IPS-18c (cell line): ENCODE results near the gene CTDP1.

ENCODE experiments used
- H3K4me3 ChIP-seq: 2 replicates; pipeline ENCODE4 v1.7.0; 2013; ENCODE audit warnings: low read depth, mild to moderate bottlenecking, low read length, moderate library complexity; ENCODE audit not compliant: insufficient read depth
- H3K9me3 ChIP-seq: one replicate; pipeline ENCODE4 v1.6.1; 2013; ENCODE audit warnings: mild to moderate bottlenecking, low read length, moderate library complexity; ENCODE audit not compliant: control insufficient read depth, insufficient read depth

Gene CTDP1

GRCh38 chr18:79679552-79680099 is at the start of gene CTDP1:
TSS of gene CTDP1 (plus strand) at chr18:79679803. CDS start at chr18:79679948, 145 bp downstream.
- H3K4me3 ChIP-seq, result peak within 1 kb of the TSS; percentile 99

GRCh38 chr18:79630281-79631095 is 49.1 kb upstream of the CTDP1 start:
- Histone ChIP-seq H3K9me3 (no peaks in the 10 kb centered on the region), H3K4me3 (no peak overlapping the region)

More at GRCh38 chr18:79679552-79680099, at the start of gene CTDP1:
- H3K9me3 ChIP-seq, result no peaks in the 10 kb centered on the region

- H3K4me3 ChIP-seq, result no peak overlapping the region
- no peaks in the 10 kb centered on the region for H3K9me3 ChIP-seq
Measured at GRCh38 chr18:79631096-79631507, 48.5 kb upstream of the CTDP1 start.

DNA sequence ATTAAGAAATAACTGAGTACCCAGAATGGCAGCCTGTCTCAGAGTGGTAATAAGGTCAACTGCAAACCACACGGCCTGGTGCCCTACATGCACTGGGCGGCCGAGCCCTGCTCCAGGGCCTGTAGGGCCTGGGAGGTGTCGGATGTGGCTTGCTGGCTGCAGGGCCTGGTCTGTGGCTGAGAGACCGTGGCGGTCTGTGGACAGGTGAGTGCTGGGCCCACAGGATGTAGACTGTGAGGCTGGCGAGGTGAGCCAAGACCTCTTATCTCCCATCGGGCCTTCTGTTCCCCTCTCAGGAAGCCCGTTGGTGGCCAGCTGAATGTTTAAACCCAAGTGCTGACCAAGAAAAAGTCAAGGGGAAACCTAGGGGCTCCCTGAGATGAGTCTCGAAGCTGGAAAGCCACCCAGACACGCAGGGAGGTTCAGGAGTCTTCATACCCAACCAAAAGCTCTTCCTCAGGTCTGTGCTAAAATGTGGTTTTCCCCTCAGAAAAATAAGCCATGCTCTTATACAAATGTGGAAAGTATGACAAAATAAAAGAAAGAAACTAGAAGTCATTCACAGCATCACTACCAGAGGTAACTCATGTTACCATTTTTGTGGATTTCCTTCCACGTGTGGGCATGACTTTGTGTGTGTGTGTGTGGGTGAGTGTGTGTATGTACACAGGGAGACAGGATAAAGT is 47.7 kb upstream of the CTDP1 start:
- H3K4me3 ChIP-seq, result no peak overlapping the region
- no peaks in the 10 kb centered on the region for H3K9me3 ChIP-seq

DNA sequence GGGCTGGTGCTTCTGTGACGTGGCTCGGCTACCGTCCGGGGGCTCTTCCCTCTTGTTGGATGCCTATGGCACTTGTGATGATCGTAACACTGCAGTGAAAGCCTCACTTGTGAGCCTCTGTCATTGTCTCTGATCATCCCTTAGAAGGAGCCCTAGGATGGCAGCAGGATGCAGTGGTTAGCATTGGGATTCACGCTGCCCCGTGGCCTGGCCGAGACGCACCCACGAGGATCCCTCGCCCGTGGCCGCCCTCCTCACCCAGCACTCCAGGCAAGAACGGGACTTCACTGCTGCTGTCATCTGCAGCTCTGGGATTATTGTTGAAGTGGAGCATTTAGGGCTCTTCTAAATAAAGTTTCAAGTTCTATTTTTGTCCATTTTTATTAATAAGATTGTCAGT is 46.8 kb upstream of the CTDP1 start:
- no peaks in the 10 kb centered on the region for H3K9me3 ChIP-seq
- H3K4me3 ChIP-seq, result no peak overlapping the region

DNA sequence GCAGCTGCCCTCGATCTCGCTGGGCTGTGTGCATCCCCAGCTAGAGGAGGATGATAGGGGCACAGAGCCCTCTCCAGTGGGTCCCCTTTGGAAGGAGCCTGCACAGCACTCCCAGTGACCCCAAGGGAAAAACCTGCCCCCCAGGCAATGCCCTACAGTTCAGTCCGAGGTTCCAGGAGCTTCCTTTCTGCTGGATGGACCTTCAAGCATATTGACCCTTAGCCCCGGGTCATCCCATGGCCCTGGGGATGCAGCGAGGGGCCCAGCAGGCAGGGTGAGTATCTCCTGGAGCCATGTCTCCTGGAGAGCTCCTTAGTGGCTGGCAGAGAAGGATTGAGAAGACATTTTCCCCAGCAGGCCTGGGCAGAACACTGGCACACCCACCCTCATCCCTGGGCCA is 45.4 kb upstream of the CTDP1 start:
- Histone ChIP-seq H3K4me3 (no peak overlapping the region), H3K9me3 (no peaks in the 10 kb centered on the region)

DNA sequence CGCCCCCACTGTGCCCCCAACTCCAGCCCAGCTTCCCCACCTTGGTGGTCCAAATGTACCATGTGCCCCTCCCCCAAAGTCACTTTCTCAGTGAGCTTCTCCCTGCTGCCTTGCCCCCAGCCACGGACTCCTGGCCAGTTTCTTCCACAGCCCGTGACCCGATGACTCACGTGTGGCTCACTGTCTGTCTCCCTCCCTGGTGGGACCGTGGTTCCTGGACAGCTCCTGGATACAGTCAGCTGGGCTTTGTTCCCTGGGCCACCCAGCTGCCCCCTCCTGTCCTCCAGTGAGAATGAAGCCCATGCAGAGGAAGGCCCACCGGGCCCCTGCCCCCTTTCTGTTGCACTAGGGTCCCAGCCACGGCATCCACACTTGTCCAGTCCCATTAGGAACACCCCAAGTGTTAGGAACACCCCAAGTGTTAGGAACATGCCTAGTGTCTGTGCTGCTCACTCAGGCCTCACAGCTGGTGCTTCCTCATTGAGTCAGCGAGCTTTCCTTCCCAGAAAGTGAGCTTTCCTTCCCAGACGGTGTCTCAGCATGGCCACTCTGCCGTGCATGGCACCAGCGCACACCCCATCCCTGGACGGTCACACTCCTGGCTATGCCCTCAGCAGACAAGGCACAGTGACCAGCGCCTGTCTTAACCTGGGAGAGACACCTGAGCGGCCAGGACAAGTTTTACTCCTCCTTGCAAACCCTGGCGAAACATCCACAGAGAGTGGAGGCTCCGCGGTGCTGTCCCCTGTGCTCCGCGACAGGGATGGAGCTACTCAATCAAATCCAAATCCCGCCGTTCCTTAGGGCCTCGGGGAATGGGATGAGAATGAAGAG is 44.8 kb upstream of the CTDP1 start:
- H3K4me3 ChIP-seq, result no peak overlapping the region
- no peaks in the 10 kb centered on the region for H3K9me3 ChIP-seq

- no peaks in the 10 kb centered on the region for H3K9me3 ChIP-seq
- no peak overlapping the region for H3K4me3 ChIP-seq
Measured at GRCh38 chr18:79635427-79635726, 44.2 kb upstream of the CTDP1 start.

GRCh38 chr18:79637181-79637920 is 42.3 kb upstream of the CTDP1 start:
- no peak overlapping the region for H3K4me3 ChIP-seq

DNA sequence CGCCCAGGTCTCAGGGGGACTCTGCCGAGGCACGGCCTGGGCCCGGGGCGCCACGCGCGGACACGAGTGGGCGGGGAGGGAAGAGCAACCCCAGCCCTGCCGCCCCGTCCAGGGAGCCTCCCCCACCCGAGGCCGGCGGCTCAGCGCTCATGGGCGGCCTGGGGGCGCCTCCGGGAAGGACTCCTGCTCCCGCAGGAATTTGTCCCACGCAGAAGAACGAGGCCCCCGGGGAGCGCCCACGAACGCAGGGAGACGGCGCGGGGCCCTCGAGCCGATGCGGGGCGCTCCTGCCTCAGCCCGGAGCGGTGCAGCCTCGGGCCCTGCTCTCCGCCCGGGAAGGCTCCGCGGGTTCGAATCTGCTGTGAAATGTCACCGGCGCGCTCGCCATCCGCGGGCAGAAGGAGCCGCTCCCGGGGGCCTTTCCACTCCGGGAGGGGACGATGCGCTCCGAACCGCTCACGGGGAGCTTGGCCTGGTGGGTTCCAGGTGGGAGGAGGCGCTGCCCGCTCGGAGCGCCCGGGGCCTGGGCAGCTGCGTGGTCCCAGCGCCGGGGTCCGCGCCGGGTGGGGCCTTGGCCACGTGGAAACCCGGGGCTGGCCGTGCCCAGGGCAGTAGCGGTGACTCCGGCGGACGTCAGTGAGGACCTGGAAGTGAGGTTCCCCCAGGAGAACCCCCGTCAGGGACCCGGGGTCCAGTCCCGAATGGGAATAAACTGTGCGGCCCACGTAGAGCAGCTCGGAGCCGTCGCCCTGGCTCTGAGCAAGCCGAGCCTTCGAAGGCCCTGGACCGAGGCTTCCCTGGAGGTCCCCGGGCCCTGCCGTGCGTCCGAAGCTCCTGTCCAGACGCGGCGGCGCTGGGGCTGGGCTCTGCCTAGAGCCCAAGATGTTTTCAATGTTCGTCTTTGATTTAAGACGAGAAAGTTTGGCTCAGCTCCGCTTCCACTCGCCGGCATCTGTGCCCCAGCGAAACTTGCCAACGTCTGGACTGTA is 41.4 kb upstream of the CTDP1 start:
- Histone ChIP-seq H3K4me3 (no peak overlapping the region), H3K9me3 (no peaks in the 10 kb centered on the region)

More at GRCh38 chr18:79637181-79637920, 42.3 kb upstream of the CTDP1 start:
- H3K9me3 ChIP-seq, result no peaks in the 10 kb centered on the region

DNA sequence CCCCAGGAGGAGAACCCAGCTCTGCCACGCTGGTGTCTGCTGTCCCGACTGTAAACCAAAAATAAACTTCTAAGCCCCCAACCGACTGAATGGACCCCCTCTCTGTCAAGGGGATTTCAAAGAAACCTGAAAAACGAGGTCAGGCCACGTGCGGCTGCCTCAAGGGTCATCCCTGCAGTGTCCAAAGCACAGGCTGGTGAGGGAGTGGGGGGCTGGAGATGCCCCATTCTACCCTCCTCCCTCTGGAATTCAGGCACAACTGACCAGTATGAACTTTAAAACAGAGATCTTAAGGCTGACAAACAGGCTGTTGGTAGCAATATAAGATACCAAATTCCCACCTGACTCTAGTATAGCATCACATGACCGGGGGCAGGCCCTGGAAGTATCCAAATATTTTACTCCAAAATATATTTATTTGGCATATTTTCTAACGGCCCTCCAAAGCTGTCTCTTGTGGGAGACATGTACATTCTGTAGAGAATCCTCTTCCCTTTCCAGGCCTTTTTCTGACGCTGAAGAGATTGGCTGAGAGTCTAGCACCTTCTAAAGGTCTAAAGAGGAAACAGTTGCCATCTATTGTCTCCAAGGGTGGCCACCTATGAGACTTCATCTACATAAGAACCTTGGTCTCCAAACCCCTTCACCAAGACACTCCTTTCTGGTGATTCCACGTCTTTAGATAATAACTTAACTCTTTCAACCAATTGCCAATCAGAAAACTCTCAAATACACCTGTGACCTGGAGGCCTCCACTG is 40.4 kb upstream of the CTDP1 start:
- Histone ChIP-seq H3K4me3 (no peak overlapping the region), H3K9me3 (no peaks in the 10 kb centered on the region)

- Histone ChIP-seq H3K9me3 (no peaks in the 10 kb centered on the region), H3K4me3 (no peak overlapping the region)
Measured at GRCh38 chr18:79640064-79640672, 39.4 kb upstream of the CTDP1 start.

DNA sequence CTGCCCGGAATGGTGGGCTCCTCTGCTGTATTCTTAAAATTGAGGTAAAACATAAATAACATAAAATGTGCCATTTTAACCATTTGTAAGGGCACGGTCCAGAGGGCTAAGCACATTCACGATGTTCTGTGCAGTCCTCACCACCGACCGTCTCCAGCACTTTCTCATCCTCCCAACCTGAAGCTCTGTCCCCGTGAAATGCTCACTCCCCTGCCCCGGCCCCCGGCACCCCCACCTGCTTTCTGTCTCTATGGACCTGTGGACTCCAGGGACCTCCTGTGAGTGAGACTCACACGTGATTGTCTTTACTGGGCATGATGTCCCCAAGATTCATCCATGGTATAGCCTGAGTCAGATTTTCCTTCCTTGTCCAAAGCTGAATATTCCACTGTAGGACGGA is 38.7 kb upstream of the CTDP1 start:
- Histone ChIP-seq H3K4me3 (no peak overlapping the region), H3K9me3 (no peaks in the 10 kb centered on the region)

DNA sequence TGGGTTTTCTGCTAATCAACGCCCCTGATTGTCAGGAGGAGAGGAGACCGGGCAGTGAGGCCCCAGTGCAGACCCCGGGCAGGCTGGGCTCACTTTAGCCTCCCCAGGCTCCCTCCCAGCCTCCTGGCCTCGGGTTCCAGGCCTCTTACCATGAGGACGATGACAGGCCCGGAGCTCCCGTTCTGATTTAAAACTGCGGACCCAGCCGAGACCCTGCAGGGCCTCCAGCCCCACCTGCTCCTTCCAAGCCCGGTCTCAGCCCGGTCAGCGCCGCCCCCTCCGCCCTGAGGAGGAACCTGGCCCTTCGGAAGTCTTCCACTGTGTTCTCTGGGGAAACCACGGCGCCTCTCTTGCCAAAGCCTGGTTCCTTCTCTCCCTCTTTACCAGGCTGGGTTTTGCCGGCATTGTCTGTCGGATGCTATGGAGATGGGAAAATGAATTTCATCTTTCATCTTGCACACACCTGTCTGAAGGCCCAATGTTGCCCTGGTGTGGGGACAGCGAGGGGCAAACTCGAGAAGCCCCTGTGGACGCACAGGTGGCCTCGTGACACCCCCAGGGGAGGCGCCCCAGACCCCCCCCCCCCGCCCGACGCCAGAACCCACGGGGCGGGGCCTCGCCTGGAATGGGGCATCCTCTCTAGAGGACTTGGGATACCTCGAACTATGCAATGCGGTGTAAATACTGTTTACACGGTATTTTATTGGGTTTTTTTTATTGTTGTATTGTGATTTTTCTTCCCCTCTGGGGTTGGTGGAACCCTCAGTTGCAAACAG is 37.7 kb upstream of the CTDP1 start:
- Histone ChIP-seq H3K9me3 (no peaks in the 10 kb centered on the region), H3K4me3 (no peak overlapping the region)
